HG03025 (cell line): ENCODE measurements around the gene LHX3.
A peak's percentile ranks its signal among the peaks of the same experiment; 100 is the strongest.

Source experiments
- ATAC-seq: cut with Tn5 transposase; IDR thresholded peaks from one replicate; pipeline ENCODE4 v1.9.1; 2021; ENCODE audit warnings: mild to moderate bottlenecking, moderate library complexity; ENCODE audit not compliant: unreplicated experiment, low FRiP score

LHX3 gene

GRCh38 chr9:136229096-136230065 is 24.5 kb upstream of the LHX3 start:
- no peak for ATAC-seq

- ATAC-seq = no peak
These were observed 23.4 kb upstream of the LHX3 start for GRCh38 chr9:136228107-136228875.

- no peak for ATAC-seq
These were observed 21.9 kb upstream of the LHX3 start for GRCh38 chr9:136226680-136227407.

GRCh38 chr9:136225748-136226679 is 21.1 kb upstream of the LHX3 start:
- peak; percentile 46 for ATAC-seq

DNA sequence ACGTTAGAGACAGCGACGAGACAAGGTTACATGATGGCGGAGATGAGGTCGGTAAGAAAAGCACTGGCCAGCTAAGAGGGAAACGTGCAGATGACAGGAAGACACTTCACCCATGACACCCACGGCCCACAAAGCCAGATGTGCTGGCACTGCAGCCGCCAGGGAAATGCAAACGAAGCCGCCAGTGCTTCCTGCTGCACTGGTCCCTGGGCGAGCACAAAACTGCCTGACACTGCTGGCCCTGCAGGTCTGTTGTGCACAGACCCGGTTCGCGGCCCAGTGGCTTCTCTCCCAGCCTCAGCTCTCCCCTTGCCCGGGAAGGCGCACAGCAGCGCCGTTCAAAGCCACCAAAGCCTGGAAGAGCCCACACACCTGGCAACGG is 20.4 kb upstream of the LHX3 start:
- ATAC-seq = peak; percentile 39

DNA sequence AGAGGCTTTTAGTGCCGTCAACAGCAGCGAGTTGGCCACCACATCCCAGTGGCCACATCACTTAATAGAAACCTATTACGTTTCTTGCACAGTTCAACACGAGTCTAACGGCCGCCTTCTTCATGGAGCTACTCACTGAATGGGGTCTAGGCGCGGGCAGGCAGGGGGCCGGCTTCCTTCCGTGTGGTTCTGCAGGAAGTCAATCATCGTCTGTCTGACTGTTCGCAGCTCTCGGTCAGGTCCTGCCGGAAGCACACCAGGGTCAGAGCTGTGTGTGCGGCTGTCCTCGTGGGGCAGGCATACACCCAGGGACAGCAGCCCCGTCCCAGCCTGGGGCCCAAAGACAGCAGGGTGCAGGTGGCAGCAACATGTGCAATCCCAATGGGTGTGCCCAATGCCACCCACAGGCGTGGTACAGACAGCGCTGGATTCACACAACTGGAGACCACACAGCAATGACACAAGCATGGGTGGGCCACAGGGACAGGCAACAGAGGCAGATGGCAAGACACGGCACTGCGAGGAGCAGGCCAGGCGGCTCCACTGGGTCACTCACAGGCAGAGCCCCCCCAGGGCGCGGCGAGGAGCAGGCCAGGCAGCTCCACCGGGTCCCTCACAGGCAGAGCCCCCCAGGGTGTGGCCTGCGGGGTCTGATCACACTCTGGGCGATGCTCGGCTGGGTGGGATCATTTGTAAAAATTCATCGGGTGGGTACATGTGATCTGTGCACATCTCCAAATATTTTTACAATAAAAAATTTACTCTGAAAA is 19.1 kb upstream of the LHX3 start:
- ATAC-seq = no peak

DNA sequence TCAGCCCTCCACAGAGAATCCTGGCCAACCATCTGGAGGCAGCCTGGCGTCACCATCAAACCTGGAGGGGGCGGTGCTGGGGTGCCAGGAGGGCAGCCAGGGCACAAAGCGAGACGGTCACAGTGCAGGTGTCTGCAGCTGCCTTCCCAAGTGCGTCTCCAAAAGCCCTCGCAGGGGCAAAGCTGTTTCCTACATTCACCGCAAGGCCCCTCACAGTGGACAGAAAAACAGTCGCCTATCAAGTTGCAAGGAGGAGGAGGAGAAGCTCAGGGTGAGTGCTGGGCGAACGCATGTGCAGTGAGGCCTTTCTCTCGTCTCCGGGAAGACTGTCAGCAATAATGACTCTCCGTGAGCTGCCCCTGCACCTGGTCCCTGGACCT is 18.0 kb upstream of the LHX3 start:
- no peak for ATAC-seq

GRCh38 chr9:136222166-136222905 is 17.4 kb upstream of the LHX3 start:
- no peak for ATAC-seq

DNA sequence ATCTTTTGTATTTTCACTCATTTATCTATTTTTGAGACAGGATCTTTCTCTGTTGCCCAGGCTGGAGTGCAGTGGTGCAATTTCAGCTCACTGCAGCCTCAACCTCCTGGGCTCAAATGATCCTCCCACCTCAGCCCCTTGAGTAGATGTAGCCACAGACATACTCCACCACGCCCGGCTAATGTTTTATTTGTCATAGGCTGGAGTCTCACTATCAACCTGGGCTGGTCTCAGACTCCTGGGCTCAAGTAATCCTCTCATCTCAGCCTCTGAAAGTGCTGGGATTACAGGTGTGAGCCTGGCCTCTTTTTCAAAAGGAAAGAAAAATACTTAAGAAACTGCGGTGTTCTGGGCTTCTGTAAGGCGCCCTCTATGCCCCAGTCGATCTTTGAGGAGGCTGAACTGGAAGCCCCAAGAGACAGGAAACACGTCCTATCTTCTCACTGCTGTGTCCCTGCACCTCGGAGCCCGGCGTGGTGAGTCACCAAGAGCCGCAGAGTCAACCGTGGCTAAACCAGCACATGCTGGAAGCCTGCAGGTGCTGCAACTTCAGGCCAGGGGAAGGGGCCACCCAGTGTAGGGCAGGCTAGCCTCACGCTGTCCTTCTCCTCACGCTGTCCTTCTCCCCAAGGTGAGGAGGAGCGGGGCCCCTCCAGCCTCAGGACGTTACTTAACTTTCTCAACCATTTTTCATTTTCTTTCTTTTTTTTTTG is 15.2 kb upstream of the LHX3 start:
- no peak for ATAC-seq

- no peak for ATAC-seq
These were observed 14.3 kb upstream of the LHX3 start for GRCh38 chr9:136219276-136219675.

GRCh38 chr9:136218673-136219072 is 13.7 kb upstream of the LHX3 start:
- ATAC-seq = no peak

- no peak for ATAC-seq
These were observed 13.3 kb upstream of the LHX3 start for GRCh38 chr9:136218271-136218670.

DNA sequence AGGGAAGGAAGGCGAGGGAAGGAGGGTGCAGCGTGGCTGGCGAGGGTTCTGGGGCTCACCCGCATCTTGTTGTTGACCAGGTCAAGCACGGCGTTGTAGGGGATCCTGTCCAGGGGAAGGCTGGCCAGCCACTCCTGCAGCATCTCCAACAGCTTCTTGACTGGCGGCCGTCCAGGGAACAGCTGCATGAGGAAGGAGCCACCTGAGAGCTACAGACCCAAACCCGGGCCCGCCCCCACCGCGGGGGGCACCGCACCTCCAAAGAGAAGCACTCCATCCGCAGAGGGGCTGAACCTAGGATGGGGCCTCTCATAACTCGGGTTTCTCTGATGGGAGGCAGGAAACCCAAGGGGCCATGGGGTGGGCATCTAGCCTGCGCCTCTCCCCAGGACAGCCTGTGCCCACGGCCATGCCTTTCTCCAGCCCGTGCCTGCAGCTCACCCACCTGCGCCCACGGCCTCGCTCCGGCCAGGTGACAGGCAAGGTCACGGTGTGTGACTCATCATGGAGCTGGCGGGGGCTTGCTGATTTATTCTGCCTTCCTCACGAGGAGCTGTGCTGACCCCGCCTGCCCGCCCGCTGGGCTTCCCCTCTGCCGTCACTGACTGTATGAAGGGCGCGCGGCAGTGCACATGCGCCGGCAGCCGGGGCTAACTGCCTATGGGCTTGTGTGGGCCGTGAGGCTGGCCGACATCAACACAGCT is 11.8 kb upstream of the LHX3 start:
- no peak for ATAC-seq

- no peak for ATAC-seq
These were observed 8.8 kb upstream of the LHX3 start for GRCh38 chr9:136213733-136214132.

- no peak for ATAC-seq
These were observed 7.5 kb upstream of the LHX3 start for GRCh38 chr9:136212345-136212950.

- ATAC-seq = no peak
These were observed 6.8 kb upstream of the LHX3 start for GRCh38 chr9:136211441-136212344.
